ENCODE data around the gene BMP2K. TPM values are rescaled to one million over a fixed set of nuclear protein-coding genes. Genes with fewer than 3 reads are reported as not detected.

The BMP2K gene
- total RNA-seq, 1 experiment from 2014 or later = 27.4 TPM

- Mint-ChIP-seq H3K4me1 (ENCODE audit: low read depth, unreplicated experiment) (no peaks in the 10 kb centered on the region), H3K4me3 (ENCODE audit: low read depth, unreplicated experiment) (no peak overlapping the region), H3K9me3 (ENCODE audit: low read depth, unreplicated experiment) (no peaks in the 10 kb centered on the region), H3K27ac (ENCODE audit: unreplicated experiment) (no peak overlapping the region), H3K36me3 (ENCODE audit: insufficient read depth, unreplicated experiment) (peaks cover 24% of the 10 kb centered on the region), H3K27me3 (ENCODE audit: unreplicated experiment) (no peaks in the 10 kb centered on the region)
- no peak for DNase-seq
- CTCF ChIA-PET = interaction anchor here (1.0 kb wide), 1 partner anchor 89 kb away, joined by 4 read pairs; no protein-coding TSS in a partner anchor
- no peak for TF ChIP-seq CTCF (IDR thresholded peaks at IDR 0.05; ENCODE audit: unreplicated experiment)
- intact Hi-C loops (cut with micrococcal nuclease; ENCODE audit: unreplicated experiment) = no loop called here
- BruUV-seq (replicated peaks) = no TSS peak
These were observed 1.7 kb upstream of the BMP2K start for GRCh38 chr4:78774417-78774816.

- TF ChIP-seq CTCF (IDR thresholded peaks at IDR 0.05; ENCODE audit: unreplicated experiment) = no peak
- CTCF ChIA-PET = interaction anchor here (1.0 kb wide), 1 partner anchor 90 kb away, joined by 4 read pairs; no protein-coding TSS in a partner anchor
- peak; percentile 80 for DNase-seq
- Mint-ChIP-seq H3K27ac (ENCODE audit: unreplicated experiment) (peak overlapping the region; percentile 90), H3K36me3 (ENCODE audit: insufficient read depth, unreplicated experiment) (peaks cover 24% of the 10 kb centered on the region), H3K4me3 (ENCODE audit: low read depth, unreplicated experiment) (no peak overlapping the region), H3K27me3 (ENCODE audit: unreplicated experiment) (no peaks in the 10 kb centered on the region), H3K9me3 (ENCODE audit: low read depth, unreplicated experiment) (no peaks in the 10 kb centered on the region), H3K4me1 (ENCODE audit: low read depth, unreplicated experiment) (no peaks in the 10 kb centered on the region)
- TSS peak; percentile 93 for BruUV-seq (replicated peaks)
- intact Hi-C loops (cut with micrococcal nuclease; ENCODE audit: unreplicated experiment) = loop anchor here (5.0 kb wide), 2 partner anchors 148 to 163 kb away; no protein-coding TSS in a partner anchor
These were observed 659 bp upstream of the BMP2K start for GRCh38 chr4:78775303-78776078.

GRCh38 chr4:78776729-78777575, 802 bp downstream of the BMP2K start:
- no peak overlapping the region for H3K4me3 Mint-ChIP-seq (ENCODE audit: low read depth, unreplicated experiment)
- H3K36me3 Mint-ChIP-seq (ENCODE audit: insufficient read depth, unreplicated experiment) = peaks cover 24% of the 10 kb centered on the region
- H3K4me1 Mint-ChIP-seq (ENCODE audit: low read depth, unreplicated experiment) = no peaks in the 10 kb centered on the region
- H3K9me3 Mint-ChIP-seq (ENCODE audit: low read depth, unreplicated experiment) = no peaks in the 10 kb centered on the region
- TF ChIP-seq CTCF (IDR thresholded peaks at IDR 0.05; ENCODE audit: unreplicated experiment) = no peak
- peak; percentile 30 for DNase-seq
- intact Hi-C loops (cut with micrococcal nuclease; ENCODE audit: unreplicated experiment) = loop anchor here (5.0 kb wide), 2 partner anchors 150 to 165 kb away; no protein-coding TSS in a partner anchor
- H3K27ac Mint-ChIP-seq (ENCODE audit: unreplicated experiment) = peak overlapping the region; percentile 11
- BruUV-seq (replicated peaks) = no TSS peak
- CTCF ChIA-PET = interaction anchor here (0.6 kb wide), 2 partner anchors 11 to 108 kb away, joined by 4 read pairs; no protein-coding TSS in a partner anchor
- H3K27me3 Mint-ChIP-seq (ENCODE audit: unreplicated experiment) = no peaks in the 10 kb centered on the region

- Mint-ChIP-seq H3K9me3 (ENCODE audit: low read depth, unreplicated experiment) (no peaks in the 10 kb centered on the region), H3K27ac (ENCODE audit: unreplicated experiment) (peak overlapping the region; percentile 11)
- CTCF ChIA-PET = no interaction called here
These were observed 1.4 kb downstream of the BMP2K start for GRCh38 chr4:78777576-78777940.

More at GRCh38 chr4:78777576-78777940, 1.4 kb downstream of the BMP2K start:
- Mint-ChIP-seq H3K4me3 (ENCODE audit: low read depth, unreplicated experiment) (no peak overlapping the region), H3K4me1 (ENCODE audit: low read depth, unreplicated experiment) (no peaks in the 10 kb centered on the region), H3K27me3 (ENCODE audit: unreplicated experiment) (no peaks in the 10 kb centered on the region), H3K36me3 (ENCODE audit: insufficient read depth, unreplicated experiment) (peaks cover 24% of the 10 kb centered on the region)
- intact Hi-C loops (cut with micrococcal nuclease; ENCODE audit: unreplicated experiment) = loop anchor here (5.0 kb wide), 2 partner anchors 150 to 165 kb away; no protein-coding TSS in a partner anchor
- no peak for DNase-seq
- TSS peak; percentile 61 for BruUV-seq (replicated peaks)
- no peak for TF ChIP-seq CTCF (IDR thresholded peaks at IDR 0.05; ENCODE audit: unreplicated experiment)
